Measurements from ENCODE around the gene ADAMTS2.

ADAMTS2 gene

GRCh38 chr5:179371681-179372680, 26.7 kb upstream of the ADAMTS2 start:
- no peak for DNase-seq

GRCh38 chr5:179371121-179371510, 25.9 kb upstream of the ADAMTS2 start:
- DNase-seq = no peak

GRCh38 chr5:179370490-179371120, 25.3 kb upstream of the ADAMTS2 start:
- no peak for DNase-seq

- no peak for DNase-seq
Measured at GRCh38 chr5:179369530-179369884, 24.2 kb upstream of the ADAMTS2 start.

- DNase-seq = no peak
Measured at GRCh38 chr5:179368806-179369529, 23.7 kb upstream of the ADAMTS2 start.

- no peak for DNase-seq
Measured at GRCh38 chr5:179368126-179368805, 23.0 kb upstream of the ADAMTS2 start.

GRCh38 chr5:179367491-179367890, 22.2 kb upstream of the ADAMTS2 start:
- DNase-seq = no peak

GRCh38 chr5:179362355-179362754, 17.1 kb upstream of the ADAMTS2 start:
- DNase-seq = no peak

GRCh38 chr5:179361037-179361603, 15.9 kb upstream of the ADAMTS2 start:
- DNase-seq = no peak

GRCh38 chr5:179357031-179357430, 11.8 kb upstream of the ADAMTS2 start:
- no peak for DNase-seq

GRCh38 chr5:179355976-179356974, 11.0 kb upstream of the ADAMTS2 start:
- DNase-seq = no peak

- DNase-seq = no peak
Measured at GRCh38 chr5:179354305-179354882, 9.1 kb upstream of the ADAMTS2 start.

GRCh38 chr5:179348843-179349242, 3.6 kb upstream of the ADAMTS2 start:
- no peak for DNase-seq

GRCh38 chr5:179348011-179348530, 2.8 kb upstream of the ADAMTS2 start:
- DNase-seq = no peak

- DNase-seq = no peak
Measured at GRCh38 chr5:179347581-179347980, 2.3 kb upstream of the ADAMTS2 start.

- DNase-seq = no peak
Measured at GRCh38 chr5:179346875-179347274, 1.6 kb upstream of the ADAMTS2 start.

GRCh38 chr5:179346401-179346800, 1.1 kb upstream of the ADAMTS2 start:
- no peak for DNase-seq

- no peak for DNase-seq
Measured at GRCh38 chr5:179345183-179345432, 153 bp downstream of the ADAMTS2 start.

GRCh38 chr5:179344431-179345182, 654 bp downstream of the ADAMTS2 start:
- no peak for DNase-seq
